GM08714 (cell line): ENCODE measurements around the gene C16orf78.
"Not testable (repeated sequence)": the region's sequence is repeated elsewhere in the genome, so short reads cannot be mapped to it uniquely, and the experiment has no call there.

Source experiments
- H3K4me3 ChIP-seq: fragments of 200-500 bp; sonication (Bioruptor generic); 2 replicates; pipeline ENCODE4 v1.5.1; 2014; ENCODE audit warnings: mild to moderate bottlenecking, low read length, inconsistent platforms
- ZNF274 ChIP-seq: IDR thresholded peaks from 2 replicates; pipeline ENCODE4 v1.6.1; 2012; ENCODE audit warnings: mild to moderate bottlenecking, low read depth, low read length

Gene C16orf78

GRCh38 chr16:49356728-49357488, 16.7 kb upstream of the C16orf78 start:
- no peak for TF ChIP-seq ZNF274
- no peak overlapping the region for H3K4me3 ChIP-seq

DNA sequence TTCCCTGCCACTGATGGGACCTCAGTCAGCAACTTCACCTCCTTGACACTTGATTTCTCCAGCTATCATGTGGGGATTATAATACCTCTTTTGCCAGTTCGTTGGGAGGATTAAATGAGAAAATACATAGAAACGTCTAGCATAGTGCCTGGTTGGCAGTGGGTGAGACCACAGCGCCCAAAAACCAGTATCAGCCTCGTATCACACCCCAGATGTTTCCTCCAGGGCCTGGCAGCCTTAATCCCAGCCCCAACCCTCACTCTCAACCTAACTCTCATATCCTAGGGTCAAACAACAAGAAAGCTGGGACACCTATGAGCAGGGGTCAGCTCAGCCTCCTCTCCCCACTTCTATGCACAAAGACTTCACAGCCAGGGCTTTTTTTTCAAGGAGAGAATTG, 14.0 kb upstream of the C16orf78 start:
- no peak overlapping the region for H3K4me3 ChIP-seq
- TF ChIP-seq ZNF274 = no peak

- H3K4me3 ChIP-seq = not testable (repeated sequence)
Measured at GRCh38 chr16:49361731-49362130, 11.9 kb upstream of the C16orf78 start.

GRCh38 chr16:49362230-49362629, 11.4 kb upstream of the C16orf78 start:
- TF ChIP-seq ZNF274 = no peak
- no peak overlapping the region for H3K4me3 ChIP-seq

DNA sequence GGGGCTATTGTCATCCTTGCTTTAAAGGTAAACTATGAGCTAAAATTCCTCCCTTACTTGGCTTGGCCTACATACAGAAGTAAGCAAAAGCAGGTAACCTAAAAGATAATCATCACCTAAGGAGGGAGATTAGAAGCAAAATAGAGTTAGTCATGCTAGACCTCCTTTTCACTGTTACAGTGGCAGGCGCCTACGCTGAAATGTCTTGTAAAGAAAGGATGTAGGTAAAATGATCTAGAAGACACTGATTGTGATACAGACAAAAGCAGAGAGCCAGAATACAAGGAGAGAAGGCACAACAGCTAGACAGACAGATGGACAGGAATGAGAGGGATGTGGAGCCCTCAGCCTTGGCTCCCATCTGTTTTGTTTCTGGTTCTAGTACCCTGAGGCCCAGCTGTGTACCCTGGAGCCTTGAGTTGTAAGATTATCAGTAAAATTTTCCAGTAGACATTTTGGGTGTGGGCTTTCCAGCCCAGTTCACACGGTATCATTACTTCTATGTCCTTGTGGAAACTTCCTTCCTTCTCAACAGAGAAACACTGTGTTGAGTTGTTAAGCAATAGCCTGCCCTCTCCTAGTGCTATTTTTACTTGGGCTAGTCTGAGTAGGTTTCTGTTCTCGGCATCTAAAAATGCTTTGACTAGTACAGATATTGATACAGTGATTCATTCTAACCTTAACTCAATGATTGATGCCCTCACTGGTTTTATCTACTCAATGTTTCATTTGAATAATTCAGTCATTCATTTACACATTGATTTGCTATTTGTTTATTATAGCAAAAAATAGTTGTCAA, 7.7 kb upstream of the C16orf78 start:
- no peak overlapping the region for H3K4me3 ChIP-seq
- no peak for TF ChIP-seq ZNF274

DNA sequence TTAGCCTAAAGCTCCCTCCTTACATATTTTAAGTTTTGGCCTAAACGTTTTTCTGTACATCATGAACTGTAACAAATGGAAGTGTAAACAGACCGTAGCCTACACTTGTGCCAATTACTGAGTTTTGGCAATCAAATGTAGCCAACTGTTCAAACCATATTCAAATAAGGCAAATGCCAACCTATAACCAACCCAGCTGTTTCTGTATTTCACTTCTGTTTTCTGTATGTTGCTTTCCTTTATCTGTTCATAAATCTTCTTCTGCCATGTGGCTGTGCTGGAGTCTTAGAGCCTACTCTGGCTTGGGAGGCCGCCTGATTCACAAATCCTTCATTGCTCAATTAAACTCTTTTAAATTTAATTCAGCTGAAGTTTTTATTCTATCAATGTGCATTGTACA, 6.9 kb upstream of the C16orf78 start:
- TF ChIP-seq ZNF274 = no peak
- no peak overlapping the region for H3K4me3 ChIP-seq

DNA sequence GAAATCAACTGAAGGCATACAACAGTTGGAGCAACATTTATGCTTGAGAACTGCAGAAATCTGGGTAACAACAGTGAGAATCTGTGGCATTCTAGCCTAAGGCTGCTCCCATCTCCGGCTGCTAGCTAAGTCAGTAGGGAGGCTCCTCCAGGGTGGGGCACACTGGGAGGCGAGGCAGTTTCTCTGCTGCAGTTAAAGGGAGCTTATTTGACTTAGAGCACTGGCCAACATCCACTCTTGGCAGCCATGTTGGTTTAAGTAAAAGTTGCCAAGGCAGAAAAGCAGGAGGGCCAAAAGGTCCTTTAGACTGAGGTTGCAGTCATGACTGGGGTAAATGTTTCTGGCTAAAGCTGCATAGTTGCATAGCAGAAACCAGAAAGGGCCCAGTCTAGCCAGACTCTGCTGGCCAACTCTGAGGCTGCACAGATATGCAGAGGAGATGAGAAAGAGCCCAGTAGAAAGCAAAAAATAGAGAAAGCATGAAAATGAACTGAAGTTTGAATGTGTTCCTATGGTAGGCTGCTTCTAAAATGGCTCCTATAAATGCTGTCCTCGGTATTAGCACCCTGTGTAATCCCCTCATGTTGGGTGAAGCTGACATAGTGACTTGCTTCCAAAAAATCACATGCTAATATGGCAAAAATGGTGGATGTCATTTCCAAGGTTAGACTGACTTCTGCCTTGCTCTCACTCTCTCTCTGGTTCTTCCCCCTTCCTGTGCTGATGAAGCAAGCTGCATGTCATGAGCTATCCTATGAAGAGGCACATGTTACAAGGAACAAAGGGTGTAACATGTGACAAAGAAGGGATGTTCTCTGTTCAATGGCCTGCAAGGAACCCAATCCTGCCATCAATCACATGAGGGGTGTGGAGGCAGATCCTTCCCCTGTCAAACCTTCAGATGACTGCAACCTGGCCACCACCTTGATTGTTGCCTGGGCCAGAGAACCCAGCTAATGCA, 3.7 kb upstream of the C16orf78 start:
- TF ChIP-seq ZNF274 = no peak
- H3K4me3 ChIP-seq = no peak overlapping the region

DNA sequence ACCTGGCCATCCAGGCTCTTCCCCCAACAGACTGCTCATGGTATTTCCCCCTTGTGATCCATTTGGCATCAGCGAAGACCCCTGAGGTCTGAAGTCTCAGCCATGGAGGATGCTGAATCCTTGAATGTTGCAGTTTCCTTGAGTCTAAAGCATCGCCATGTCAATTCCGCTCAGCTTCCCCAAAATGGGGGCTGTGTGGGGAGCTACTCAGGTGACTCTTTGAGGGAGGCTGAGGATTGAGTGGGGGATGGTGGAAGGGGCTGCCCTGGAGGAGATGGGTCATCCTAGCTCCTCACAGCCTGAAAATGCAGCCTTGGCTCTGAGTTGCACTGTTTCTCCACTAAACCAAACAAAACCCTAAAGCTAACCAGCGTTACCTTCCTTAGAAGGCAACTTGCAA, 2.6 kb downstream of the C16orf78 start:
- no peak overlapping the region for H3K4me3 ChIP-seq
- no peak for TF ChIP-seq ZNF274

GRCh38 chr16:49377196-49377755, 3.7 kb downstream of the C16orf78 start:
- no peak for TF ChIP-seq ZNF274
- H3K4me3 ChIP-seq = no peak overlapping the region

DNA sequence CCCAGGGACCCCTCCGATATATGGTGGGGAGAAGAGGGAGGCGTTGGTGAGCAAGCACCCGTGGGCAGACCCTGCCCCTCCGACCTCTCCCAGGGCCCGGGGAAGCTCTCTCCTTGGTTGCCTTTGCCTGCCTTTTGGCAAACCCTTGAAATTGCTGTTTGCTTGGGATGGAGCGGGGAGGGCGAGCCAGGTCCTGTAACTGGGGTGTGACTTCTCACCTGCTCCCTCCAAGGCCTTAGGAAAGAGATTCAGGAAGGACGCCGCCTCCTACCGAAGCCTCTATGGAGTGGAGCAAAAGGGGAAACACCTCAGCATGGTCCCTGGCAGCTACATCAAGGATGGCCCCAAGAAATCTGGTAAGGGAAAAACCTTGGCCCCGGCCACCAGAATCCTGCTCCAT, 4.6 kb downstream of the C16orf78 start:
- no peak for TF ChIP-seq ZNF274
- H3K4me3 ChIP-seq = no peak overlapping the region

- TF ChIP-seq ZNF274 = no peak
- no peak overlapping the region for H3K4me3 ChIP-seq
Measured at GRCh38 chr16:49378816-49379215, 5.2 kb downstream of the C16orf78 start.

DNA sequence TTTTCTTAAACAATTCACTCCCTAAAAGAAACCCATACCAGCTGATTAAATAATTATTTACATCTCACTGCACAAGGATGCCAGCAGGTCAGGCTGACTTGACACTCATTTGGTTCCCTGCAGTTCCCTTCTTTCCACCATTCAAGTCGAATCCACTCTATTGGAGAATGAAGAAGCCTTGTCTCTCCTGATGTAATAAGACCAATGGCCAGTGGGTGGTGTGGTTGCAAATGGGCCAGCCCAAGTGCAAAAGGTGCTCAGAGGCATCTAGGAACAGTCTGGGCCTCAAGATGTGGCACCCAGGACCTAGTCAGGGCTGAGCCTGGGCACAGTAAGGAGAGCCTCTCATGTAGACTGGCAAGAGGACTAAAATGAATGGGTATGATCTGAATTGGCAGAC, 9.3 kb downstream of the C16orf78 start:
- H3K4me3 ChIP-seq = no peak overlapping the region
- no peak for TF ChIP-seq ZNF274

DNA sequence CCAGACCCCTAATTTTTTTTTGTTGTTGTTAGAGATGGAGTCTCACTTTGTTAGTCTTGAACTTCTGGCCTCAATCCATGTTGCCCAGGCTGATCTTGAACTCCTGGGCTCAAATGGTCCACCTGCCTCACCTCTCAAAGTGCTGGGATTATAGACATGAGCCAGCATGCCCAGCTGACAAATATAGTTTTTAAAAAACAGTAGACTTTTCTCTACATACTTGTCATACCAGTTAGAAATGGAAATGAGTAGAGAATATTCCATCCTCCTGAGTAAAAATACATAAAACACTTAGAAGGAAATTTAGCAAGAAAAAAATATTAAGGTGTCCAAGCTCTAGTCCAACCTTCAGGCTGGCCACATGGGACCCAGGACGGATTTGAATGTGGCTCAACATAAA, 21.4 kb downstream of the C16orf78 start:
- no peak for TF ChIP-seq ZNF274
- H3K4me3 ChIP-seq = no peak overlapping the region

GRCh38 chr16:49396206-49396720, 22.7 kb downstream of the C16orf78 start:
- TF ChIP-seq ZNF274 = no peak
- H3K4me3 ChIP-seq = no peak overlapping the region
